ENCODE measurements around the gene BMP5.

GRCh38 chr6:55868771-55869479 lies 6.5 kb downstream of the BMP5 start:
- no peak for TF ChIP-seq CTCF (optimal IDR thresholded peaks at IDR 0.05 in 1 of 3, IDR thresholded peaks at IDR 0.05 in 1 of 3, conservative IDR thresholded peaks at IDR 0.05 in 1 of 3; ENCODE audit: extremely low read depth in 1 of 3, insufficient read depth in 2 of 3, low read length in 3 of 3)
- TF ChIP-seq EZH2 (IDR thresholded peaks at IDR 0.05; ENCODE audit: low read length): no peak

Measured in keratinocyte (primary cell).